Activated naive CD4-positive, alpha-beta T cell treated with anti-CD3 and anti-CD28 coated beads, Interleukin-2, amount 50 U/mL, for 72 hours (primary cell): Measurements from ENCODE around the gene ZNF792. TPM values are rescaled to one million over a fixed set of nuclear protein-coding genes. Genes with fewer than 3 reads are reported as not detected.
"Not testable (repeated sequence)": the region's sequence is repeated elsewhere in the genome, so short reads cannot be mapped to it uniquely, and the experiment has no call there.

Source experiments
- ATAC-seq, 2 donors: fragments of 150-1000 bp; cut with Tn5 transposase; 2 replicates each; pipeline ENCODE4 v1.10.0; 2021; ENCODE audit warnings: mild to moderate bottlenecking in 2 of 2, moderate library complexity in 2 of 2
- DNase-seq, 2 donors: peaks; one replicate each; pipeline ENCODE4 v3.0.0; 2021 to 2022; ENCODE audit warnings: low spot score in 2 of 2
- H3K27ac Mint-ChIP-seq, 2 donors: one replicate each; pipeline ENCODE4 v1.8.0; 2022; ENCODE audit warnings: mild to moderate bottlenecking in 2 of 2, mixed read lengths in 2 of 2
- H3K36me3 Mint-ChIP-seq, 2 donors: one replicate each; pipeline ENCODE4 v1.8.0; 2022; ENCODE audit warnings: mixed read lengths in 2 of 2
- H3K9me3 Mint-ChIP-seq, 2 donors: one replicate each; pipeline ENCODE4 v1.8.0; 2022; ENCODE audit warnings: mixed read lengths in 2 of 2
- total RNA-seq, 2 donors: library from RNA; stranded (reverse); gene quantifications; one replicate each; pipeline ENCODE4 v1.2.3, GENCODE V29; 2022

The ZNF792 gene
- total RNA-seq, 2 donors from 2014 or later, result 6.4 to 9.7 TPM

DNA sequence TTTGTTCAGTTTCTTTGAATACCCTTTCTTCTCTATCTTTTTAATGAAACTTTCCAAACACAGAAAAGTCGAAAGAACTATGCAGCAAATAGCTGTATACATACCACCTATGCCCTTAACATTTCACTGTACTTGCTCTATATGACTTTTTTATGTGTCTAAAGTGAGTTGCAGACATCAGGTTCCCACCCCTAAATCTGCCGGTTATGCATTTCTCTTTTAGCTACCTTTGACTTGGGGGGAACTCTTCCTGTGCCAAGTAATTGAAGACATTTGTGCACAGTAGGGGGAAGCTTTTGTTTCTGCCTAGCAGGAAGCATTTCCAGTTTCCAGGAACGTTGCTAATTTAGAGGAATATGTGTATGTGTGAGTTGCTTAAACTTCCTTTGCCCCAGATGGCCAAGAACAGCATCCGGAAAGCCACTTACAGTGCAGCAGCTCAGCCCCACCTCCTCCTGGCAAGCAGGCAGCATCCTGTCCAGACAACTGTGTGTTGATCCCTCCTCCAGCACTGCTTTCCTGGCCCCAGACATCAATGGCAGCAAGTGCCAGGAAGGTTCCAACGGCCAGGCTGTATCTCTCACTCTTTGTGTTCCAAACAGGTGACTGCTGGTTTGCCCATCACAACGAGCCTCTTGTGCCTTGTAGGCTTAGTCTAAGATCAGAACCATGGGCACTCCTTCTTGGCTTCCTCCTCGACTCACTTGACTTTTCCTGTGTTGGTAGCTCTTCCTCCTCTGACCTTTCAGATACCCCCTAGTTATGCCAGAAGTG lies 21.4 kb upstream of the ZNF792 start:
- H3K9me3 Mint-ChIP-seq, result peaks cover 0 to 4% of the 10 kb centered on the region in 2 donors
- ATAC-seq (peak; percentile 48 to 56), DNase-seq (no peak)
- peak overlapping the region; percentile 77 to 78 for H3K27ac Mint-ChIP-seq
- H3K36me3 Mint-ChIP-seq, result peaks cover 4 to 12% of the 10 kb centered on the region in 2 donors

- DNase-seq (no peak), ATAC-seq (no peak)
- H3K27ac Mint-ChIP-seq, result no peak overlapping the region
- peaks cover 4 to 12% of the 10 kb centered on the region in 2 donors for H3K36me3 Mint-ChIP-seq
- peaks cover 0 to 4% of the 10 kb centered on the region in 2 donors for H3K9me3 Mint-ChIP-seq
Observed at GRCh38 chr19:34984287-34984686, 20.3 kb upstream of the ZNF792 start.

- no peak overlapping the region for H3K27ac Mint-ChIP-seq
Observed at GRCh38 chr19:34983786-34984185, 19.8 kb upstream of the ZNF792 start.

GRCh38 chr19:34982275-34982674 lies 18.2 kb upstream of the ZNF792 start:
- Mint-ChIP-seq H3K9me3 (peaks cover 0 to 4% of the 10 kb centered on the region in 2 donors), H3K36me3 (peaks cover 4 to 12% of the 10 kb centered on the region in 2 donors), H3K27ac (no peak overlapping the region)
- DNase-seq (no peak), ATAC-seq (no peak)

More at GRCh38 chr19:34983786-34984185, 19.8 kb upstream of the ZNF792 start:
- peaks cover 4 to 12% of the 10 kb centered on the region in 2 donors for H3K36me3 Mint-ChIP-seq
- no peak for ATAC-seq
- peaks cover 0 to 4% of the 10 kb centered on the region in 2 donors for H3K9me3 Mint-ChIP-seq
- DNase-seq, result no peak

GRCh38 chr19:34979819-34980640 lies 16.0 kb upstream of the ZNF792 start:
- Mint-ChIP-seq H3K9me3 (peaks cover 0 to 14% of the 10 kb centered on the region in 2 donors), H3K27ac (no peak overlapping the region), H3K36me3 (peaks cover 4 to 16% of the 10 kb centered on the region in 2 donors)
- ATAC-seq (no peak), DNase-seq (peak in 1 of 2 donors; percentile 20)

GRCh38 chr19:34976611-34977010 lies 12.6 kb upstream of the ZNF792 start:
- no peak overlapping the region for H3K27ac Mint-ChIP-seq
- H3K9me3 Mint-ChIP-seq, result peaks cover 0 to 9% of the 10 kb centered on the region in 2 donors
- ATAC-seq, result no peak
- H3K36me3 Mint-ChIP-seq, result peaks cover 4 to 8% of the 10 kb centered on the region in 2 donors
- no peak for DNase-seq

DNA sequence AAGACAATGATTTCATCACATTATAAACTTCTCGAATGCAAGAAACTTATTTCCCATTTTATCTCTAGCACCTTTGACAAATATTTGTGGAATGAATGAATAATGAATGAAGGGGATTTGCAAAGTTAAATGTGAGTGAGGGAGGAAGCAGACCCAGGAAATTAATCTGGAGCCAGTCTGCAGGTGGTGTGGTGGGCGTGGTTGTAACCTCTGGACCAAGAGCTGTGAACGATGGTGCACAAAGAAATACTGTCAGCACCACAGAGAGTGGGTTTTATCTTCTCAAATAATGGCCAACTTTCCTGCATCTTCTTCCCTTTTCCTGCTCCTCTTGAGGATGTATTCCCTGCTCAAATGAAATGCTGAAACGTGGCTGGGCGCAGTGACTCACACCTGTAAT lies 11.0 kb upstream of the ZNF792 start:
- no peak for ATAC-seq
- no peak for DNase-seq
- H3K27ac Mint-ChIP-seq, result no peak overlapping the region
- peaks cover 0 to 9% of the 10 kb centered on the region in 2 donors for H3K9me3 Mint-ChIP-seq
- peaks cover 4 to 11% of the 10 kb centered on the region in 2 donors for H3K36me3 Mint-ChIP-seq

- Mint-ChIP-seq H3K9me3 (peaks cover 0 to 9% of the 10 kb centered on the region in 2 donors), H3K36me3 (peaks cover 4 to 15% of the 10 kb centered on the region in 2 donors), H3K27ac (no peak overlapping the region)
- ATAC-seq (no peak), DNase-seq (no peak)
Observed at GRCh38 chr19:34974646-34975045, 10.6 kb upstream of the ZNF792 start.

DNA sequence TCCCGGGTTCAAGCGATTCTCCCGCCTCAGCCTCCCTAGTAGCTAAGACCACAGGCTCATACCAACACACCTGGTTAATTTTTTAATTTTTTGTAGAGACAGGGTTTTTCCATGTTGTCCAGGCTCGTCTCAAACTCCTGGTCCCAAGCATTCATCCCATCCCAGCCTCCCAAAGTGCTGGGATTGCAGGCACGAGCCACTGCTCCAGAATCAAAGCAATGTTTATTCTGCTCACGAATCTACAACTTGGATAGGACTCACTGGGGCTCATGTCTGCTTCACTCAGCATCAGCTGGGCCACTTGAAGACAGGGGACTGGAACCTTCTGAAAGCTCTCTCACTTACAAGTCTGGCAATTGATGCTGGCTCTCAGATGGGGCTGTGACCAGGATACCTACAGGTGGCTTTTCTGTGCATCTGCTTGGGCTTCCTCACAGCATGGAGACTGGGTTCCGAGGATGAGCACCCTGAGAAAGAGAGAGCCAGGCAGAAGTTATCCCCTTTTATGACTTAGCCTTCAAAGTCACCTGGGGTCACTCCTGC lies 8.2 kb upstream of the ZNF792 start:
- no peak for DNase-seq
- no peak overlapping the region for H3K27ac Mint-ChIP-seq

GRCh38 chr19:34970185-34970780 lies 6.3 kb upstream of the ZNF792 start:
- DNase-seq, ATAC-seq: not testable (repeated sequence)
- peaks cover 14 to 35% of the 10 kb centered on the region in 2 donors for H3K36me3 Mint-ChIP-seq
- H3K9me3 Mint-ChIP-seq, result peaks cover 7 to 18% of the 10 kb centered on the region in 2 donors
- peak overlapping the region in 1 of 2 donors; percentile 50 for H3K27ac Mint-ChIP-seq

More for the DNA sequence above, 8.2 kb upstream of the ZNF792 start:
- Mint-ChIP-seq H3K9me3 (peaks cover 7 to 23% of the 10 kb centered on the region in 2 donors), H3K36me3 (peaks cover 14 to 29% of the 10 kb centered on the region in 2 donors)
- ATAC-seq, result no peak

- ATAC-seq, result no peak
- no peak overlapping the region for H3K27ac Mint-ChIP-seq
Observed at GRCh38 chr19:34969721-34970120, 5.7 kb upstream of the ZNF792 start.

GRCh38 chr19:34967551-34967950 lies 3.5 kb upstream of the ZNF792 start:
- ATAC-seq, result no peak

More at GRCh38 chr19:34969721-34970120, 5.7 kb upstream of the ZNF792 start:
- Mint-ChIP-seq H3K36me3 (peaks cover 14 to 35% of the 10 kb centered on the region in 2 donors), H3K9me3 (peaks cover 7 to 18% of the 10 kb centered on the region in 2 donors)
- DNase-seq, result no peak

DNA sequence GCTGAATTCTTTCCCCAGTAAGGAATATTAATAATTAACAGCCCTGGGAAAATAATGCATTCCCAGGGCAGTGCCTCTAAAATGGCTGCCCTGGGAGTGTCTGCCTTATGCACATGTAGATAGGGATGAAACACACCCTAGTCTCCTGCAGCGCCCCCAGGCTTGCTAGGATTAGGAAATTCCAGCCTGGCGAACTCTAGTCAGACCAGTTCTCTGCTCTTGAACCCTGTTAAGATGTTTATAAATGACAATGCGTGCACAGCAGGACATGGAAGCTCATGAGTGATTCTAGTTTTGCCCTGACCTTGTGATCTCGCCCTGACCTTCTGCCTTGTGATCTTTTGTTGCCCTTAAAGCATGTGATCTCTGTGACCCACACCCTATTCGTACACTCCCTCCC lies 1.5 kb upstream of the ZNF792 start:
- not testable (repeated sequence) for DNase-seq, ATAC-seq, H3K27ac Mint-ChIP-seq
- Mint-ChIP-seq H3K36me3 (peaks cover 41 to 65% of the 10 kb centered on the region in 2 donors), H3K9me3 (peaks cover 19 to 38% of the 10 kb centered on the region in 2 donors)

More at GRCh38 chr19:34967551-34967950, 3.5 kb upstream of the ZNF792 start:
- peaks cover 13 to 23% of the 10 kb centered on the region in 2 donors for H3K9me3 Mint-ChIP-seq
- no peak for DNase-seq
- H3K27ac Mint-ChIP-seq, result no peak overlapping the region
- peaks cover 23 to 44% of the 10 kb centered on the region in 2 donors for H3K36me3 Mint-ChIP-seq

- no peak for DNase-seq
- H3K36me3 Mint-ChIP-seq, result peaks cover 50 to 66% of the 10 kb centered on the region in 2 donors
- H3K9me3 Mint-ChIP-seq, result peaks cover 26 to 47% of the 10 kb centered on the region in 2 donors
- ATAC-seq, result no peak
- no peak overlapping the region for H3K27ac Mint-ChIP-seq
Observed at GRCh38 chr19:34964598-34964997, 569 bp upstream of the ZNF792 start.

DNA sequence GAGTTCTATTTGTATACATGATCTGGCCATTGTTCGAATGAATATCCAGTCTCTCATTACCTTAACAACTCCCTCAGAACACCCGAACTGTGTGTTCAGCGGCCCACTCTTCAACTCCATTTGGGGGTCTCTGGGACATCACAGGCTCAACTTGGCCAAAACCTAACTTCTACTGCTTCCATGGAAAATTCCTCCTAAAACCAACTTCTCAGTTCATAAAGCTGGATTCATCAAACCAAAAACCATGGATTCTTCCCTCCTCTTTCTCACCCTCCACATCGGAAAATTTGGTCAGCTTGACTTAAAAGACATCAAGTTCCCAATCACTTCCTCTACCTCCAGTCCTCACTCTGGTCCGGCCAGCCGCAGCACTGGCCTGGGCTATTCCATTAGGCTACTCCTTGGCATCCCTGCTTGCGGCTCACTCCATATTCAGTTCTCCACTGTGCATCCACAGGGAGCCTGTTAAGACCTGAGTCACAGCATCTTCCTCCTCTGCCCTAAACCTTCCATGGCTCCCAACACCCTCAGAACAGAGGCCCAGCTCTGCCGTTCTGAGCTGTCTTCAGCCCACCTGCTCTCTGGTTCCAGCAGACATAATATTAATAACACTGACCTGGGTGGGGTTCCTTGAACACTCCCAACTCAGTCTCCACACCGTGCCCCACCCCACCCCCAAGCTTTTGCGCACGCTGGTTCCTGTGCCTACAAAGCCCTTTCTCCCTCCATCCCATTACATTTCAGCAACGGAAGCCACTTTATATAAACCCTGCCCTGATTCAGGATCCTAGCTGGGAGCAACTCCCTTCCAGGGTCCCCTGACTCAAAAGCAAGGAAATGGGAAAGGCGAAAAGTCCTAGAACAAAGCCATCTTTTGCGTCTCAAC lies 1.1 kb downstream of the ZNF792 start:
- Mint-ChIP-seq H3K9me3 (peaks cover 29 to 46% of the 10 kb centered on the region in 2 donors), H3K36me3 (peaks cover 60 to 73% of the 10 kb centered on the region in 2 donors), H3K27ac (peak overlapping the region; percentile 83 to 89)
- no peak for DNase-seq
- peak; percentile 17 to 25 for ATAC-seq
